HG03354 (cell line): ENCODE data around the gene IFI27L1.

Experiments used
- ATAC-seq: cut with Tn5 transposase; IDR thresholded peaks from one replicate; pipeline ENCODE4 v1.9.1; 2021; ENCODE audit warnings: mild to moderate bottlenecking; ENCODE audit not compliant: unreplicated experiment, poor library complexity, severe bottlenecking

The IFI27L1 gene

GRCh38 chr14:94111276-94112095 lies 30.4 kb downstream of the IFI27L1 start:
- ATAC-seq: no peak

DNA sequence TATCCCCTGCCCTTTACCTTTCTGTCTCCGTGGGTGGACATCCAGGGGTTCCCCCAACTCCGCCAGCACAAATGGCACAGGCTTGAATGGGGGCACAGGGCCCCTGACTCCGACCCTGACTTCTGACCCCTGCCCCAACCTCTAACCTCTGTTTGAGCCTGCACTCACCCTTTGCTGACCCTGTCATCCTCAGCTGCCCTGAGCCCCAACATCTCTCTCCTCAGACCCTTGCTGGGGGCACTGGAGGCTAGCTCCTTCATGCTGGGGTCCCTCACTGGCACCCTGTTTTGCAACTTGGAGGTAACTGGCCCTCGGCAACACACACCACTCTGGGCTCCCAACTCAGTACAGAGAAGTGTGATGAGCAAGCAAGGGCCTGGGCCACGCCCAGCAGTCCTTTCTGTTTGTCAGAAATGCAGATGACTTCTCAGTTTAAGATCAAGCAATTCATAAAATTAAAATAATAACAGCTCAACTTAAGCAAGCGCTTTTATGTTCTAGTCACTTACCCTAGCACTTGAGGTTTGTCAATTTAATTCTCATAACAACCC lies 31.5 kb downstream of the IFI27L1 start:
- ATAC-seq: no peak

DNA sequence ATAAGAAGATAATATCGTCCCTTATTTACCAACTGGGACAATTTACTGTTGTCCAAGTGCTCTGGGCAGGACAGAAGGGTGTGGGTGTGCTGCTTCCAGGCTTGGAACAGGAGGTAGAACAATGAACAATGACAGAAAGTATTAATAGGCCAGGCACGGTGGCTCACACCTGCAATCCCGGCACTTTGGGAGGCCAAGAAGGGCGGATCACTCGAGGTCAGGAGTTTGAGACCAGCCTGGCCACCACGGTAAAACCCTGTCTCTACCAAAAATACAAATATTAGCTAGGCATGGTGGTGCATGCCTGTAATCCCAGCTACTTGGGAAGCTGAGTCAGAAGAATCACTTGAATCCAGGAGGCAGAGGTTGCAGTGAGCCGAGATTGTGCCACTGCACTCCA lies 32.0 kb downstream of the IFI27L1 start:
- ATAC-seq: no peak

DNA sequence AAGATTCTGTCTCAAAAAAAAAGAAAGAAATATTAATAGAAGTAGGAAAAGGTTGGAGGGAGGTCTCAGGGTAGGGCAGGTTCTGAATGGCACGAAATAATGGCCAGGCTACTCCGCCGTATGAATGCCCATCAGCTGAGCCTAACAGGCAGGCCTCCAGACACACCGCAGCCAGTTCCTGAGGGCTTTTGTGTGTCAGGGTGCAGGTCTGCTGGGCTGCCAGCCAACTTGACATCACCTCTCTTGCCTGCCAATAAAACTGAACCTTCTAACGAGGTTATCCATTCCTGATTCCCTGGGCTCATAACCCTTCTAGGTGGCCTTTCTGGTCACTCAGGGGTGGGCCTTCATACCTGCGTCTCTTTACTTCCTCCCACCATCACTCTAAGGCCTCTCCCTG lies 32.4 kb downstream of the IFI27L1 start:
- ATAC-seq: no peak

DNA sequence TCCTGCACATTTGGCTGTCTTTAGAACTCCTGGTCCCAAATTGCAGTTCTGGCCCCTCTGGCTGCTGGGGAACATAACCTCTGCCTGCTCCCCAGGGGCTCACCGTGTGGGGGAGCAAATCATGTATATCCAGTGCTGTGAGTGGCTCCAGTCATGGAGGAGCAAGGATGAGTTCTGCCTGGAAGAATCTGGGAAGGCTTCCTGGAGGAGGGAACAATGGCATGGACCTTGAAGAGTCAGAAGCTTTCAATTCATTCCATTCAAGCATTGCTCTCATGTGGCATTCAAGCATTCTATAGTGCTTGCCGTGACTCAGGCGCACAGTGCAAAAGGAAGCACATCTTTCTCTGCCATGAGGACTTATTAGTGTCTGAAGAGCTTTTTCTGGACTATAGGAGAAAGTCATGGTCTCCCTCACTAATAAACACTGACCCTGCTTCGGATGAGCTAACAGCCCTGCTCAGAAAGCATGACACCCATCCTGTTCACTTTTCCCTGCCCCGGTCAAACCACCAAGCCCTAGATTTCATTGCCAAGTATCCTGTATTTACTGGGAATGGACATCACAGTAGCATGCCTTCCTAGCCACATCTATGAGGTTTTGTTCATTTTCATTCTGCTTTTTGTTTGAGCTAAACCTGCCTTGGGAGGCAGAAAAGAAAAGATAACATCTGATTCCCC lies 32.9 kb downstream of the IFI27L1 start:
- no peak for ATAC-seq

- no peak for ATAC-seq
Measured at GRCh38 chr14:94114589-94115057, 33.5 kb downstream of the IFI27L1 start.

DNA sequence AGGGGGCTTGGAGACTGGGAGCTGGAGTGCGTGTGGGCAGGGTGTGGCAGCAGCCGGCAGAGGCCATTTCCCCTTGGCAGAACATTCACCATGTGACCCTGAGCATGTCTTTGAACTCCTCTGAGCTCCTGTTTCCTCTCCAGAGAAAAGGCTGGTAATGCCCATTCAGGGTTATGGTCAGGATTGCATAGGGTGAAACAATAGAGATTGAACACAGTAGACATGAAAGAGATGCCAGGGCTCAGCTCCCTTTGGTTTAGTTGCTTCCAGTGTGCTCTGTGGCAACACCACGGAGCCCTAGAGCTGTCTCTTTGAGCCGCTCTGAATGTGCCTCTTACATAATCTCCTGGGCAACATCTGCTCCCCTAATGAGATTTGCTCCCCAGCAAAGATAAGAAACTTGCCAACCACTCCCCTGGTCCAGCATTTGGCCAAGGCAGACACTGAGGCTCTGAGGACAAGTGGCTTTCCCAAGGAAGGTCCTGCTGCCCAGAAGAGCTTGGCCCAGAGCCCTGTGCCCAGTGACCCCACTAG lies 34.0 kb downstream of the IFI27L1 start:
- no peak for ATAC-seq

- ATAC-seq: no peak
Measured at GRCh38 chr14:94115631-94116030, 34.5 kb downstream of the IFI27L1 start.

DNA sequence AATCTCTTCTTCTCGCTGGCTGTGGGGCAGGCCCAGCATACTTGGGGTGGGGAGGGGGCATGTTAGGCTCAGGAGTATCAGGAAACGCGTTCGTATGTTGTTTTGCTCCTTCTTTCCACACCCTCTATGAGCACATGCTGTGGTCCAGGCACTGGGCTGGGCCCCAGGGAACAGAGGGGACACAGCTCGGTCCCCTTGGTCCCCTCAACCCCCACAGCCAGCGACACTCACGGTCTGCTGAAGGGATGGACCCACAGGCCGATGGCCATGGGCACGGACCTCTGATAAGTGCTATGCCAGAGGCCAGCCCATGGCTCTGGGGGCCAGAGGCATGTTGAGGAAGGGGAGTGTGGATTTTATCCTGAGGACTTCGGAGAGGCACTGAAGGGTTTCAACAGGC lies 35.6 kb downstream of the IFI27L1 start:
- no peak for ATAC-seq

DNA sequence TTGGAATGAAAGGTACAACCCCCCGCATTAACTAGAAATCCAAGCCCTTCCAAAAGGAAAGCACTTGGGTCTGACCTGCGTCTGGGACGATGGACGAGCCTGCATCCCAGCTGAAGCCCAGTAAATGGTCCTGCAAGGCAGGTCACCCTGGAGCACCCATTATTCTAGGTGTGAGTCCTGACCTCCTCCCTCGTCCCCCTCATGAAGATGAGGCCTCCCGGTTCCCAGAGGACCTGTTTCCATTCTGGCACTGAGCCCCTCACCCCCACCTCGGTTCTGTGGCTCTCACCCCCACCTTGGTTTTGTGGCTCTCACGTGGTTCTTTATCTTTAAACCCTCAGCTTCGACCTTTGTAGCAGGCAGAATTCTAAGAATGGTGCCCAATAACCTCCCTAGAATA lies 36.7 kb downstream of the IFI27L1 start:
- ATAC-seq: no peak

DNA sequence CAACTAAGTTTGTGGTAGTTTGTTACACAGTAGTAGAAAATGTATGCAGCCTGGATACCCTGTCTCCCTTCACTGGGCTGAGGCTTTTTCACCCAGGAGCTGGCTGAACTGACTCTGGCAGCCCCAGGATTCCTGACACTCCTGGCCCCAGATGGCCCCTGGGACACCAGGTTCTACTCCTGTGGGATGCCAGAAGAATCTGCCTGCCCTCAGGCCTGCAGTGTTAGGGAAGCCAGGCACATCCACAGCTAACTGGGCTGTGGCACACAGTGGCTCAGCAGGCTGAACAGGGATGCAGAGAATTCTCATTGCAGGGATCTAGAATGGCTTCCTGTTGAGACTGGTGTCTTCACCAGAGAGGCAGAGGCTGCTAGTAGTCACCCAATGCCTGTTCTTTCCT lies 38.0 kb downstream of the IFI27L1 start:
- ATAC-seq: no peak

DNA sequence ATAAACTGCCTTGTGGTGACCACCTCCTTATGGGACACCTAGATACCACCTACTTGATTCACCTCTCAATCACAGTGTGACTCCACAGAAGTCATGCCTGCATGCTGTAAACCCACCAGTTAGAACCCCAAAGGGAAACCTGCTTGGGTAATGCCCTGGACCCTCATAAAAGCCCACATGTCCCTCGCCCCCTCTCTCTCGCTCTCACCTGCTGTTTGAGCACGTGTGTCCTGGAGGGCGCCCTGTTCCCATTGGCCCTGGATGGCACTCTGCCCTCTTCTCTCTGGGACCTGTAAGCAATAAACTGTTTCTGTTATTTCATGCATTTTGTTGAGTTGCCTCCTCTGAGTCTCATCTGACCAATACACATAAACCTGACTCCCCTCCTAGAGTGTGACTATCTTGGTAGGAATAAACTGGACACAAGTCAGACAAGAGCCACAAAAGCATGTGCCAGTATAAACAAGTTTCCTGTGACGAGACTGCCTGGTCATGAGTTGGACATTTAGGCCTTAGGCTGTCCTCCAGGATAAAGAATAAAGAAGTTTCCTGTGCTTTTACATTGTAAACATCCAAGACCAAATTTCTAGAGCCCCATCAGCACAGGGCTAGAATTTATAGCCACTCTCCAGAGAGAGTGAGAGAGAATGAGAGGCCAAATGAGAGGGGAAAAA lies 39.7 kb downstream of the IFI27L1 start:
- ATAC-seq: no peak

DNA sequence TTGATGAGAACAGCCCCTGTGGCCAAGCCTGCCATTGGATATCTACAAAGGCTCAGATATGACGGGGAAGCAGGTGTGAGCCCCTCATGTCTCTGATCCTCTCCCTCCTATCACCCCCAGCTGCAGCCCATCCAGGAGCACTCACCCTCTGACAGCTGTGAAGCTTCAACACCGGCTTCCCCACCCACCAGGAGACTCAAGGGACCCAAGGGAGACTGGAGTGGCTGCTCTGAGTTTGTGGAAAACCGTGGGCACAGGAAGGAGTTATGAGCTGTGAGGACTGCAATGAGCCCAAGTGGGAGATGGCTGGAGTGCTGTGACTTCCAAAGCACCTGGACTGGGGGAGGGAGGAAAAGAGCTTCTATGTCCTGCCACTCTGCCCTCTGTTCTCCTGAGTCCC lies 40.4 kb downstream of the IFI27L1 start:
- no peak for ATAC-seq

GRCh38 chr14:94122438-94122837 lies 41.3 kb downstream of the IFI27L1 start:
- ATAC-seq: no peak

- ATAC-seq: no peak
Measured at GRCh38 chr14:94123296-94123695, 42.2 kb downstream of the IFI27L1 start.

DNA sequence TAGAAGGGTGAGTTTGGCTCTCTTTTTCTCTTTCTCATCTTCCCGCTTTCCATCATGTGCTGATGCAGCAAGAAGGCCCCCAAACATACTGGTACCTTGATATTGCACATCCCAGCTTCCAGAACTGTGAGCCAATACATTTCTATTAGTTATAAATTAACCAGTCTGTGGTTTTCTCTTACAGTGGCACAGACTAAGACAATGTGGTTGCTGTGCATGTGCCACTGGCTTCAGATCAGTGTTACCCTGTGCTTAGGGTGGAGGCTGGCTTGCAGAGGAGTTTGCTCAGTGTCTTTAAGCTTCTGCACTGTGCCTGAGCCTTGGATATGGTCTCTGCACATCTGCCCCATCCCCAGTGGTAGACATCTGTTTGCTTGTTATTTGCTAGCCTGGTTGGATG lies 42.8 kb downstream of the IFI27L1 start:
- no peak for ATAC-seq

DNA sequence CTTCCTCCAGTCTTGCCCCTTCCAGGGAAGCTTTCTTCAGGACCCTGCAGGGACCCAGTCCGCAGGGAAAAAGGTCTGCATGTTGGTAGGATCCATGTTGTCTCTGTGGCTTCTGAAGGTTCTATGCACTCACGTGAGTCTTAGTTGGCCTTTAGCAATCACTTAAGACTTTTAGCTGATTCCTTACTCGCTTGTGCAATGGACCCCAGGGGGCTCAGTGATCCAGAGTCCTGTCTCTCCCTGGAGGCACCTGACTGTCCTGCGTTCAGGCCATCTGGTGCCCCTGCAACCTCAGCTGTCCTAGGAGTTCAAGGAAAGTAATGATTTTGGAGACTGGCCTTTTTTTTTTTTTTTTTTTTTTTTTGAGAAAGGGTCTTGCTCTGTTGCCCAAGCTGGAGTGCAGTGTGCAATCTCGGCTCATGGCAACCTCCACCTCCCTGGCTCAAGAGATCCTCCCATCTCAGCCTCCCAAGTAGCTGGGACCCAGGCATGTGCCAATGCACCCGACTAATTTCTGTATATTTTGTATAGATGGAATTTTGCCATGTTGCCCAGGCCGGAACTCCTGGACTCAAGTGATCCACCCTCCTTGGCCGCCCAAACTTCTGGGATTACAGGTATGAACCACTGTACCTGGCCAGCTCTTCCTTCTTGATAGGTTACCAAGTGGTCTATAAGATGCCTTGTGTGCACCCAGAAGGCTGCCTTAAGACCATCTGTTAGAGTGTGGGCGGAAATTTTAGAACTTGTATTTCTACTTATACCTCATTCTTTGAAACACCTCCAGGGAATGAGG lies 43.7 kb downstream of the IFI27L1 start:
- ATAC-seq: no peak

DNA sequence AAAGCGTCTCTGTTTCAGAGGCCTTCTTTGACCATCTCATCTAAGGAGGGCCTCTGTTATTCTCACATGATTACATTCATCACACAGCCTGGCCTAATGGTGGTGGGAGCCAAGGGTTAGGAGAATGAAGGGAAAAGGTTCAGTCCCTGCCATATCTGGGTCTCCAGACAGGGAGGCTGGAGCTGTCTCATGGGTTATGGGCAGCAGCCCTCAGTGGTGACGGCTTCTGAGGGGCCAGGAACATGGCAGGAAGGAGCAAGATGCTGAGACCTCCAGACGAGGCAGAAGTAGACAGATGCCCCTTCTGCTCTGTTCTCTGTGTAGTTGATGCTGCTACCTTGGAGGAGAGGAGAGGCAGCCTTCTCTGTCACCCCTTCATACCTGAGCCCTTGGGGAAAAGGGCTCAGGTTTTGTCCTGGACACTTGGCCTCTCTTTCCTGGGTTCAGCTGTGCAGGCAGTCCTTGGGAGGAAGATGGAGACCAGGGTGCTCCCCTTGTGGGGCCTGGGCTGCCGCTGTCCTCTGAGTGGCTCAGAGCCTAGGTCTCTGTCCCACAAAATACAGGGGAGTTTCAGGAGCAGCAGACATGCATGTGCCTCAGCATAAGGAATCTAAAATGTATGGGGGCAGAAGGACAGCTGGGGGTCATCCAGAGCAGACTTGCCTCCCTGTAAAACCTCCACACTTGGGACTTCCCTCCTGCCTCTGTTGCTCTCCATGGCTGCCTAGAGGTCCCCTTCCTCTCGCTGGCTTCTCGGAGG lies 44.7 kb downstream of the IFI27L1 start:
- ATAC-seq: no peak

- ATAC-seq: no peak
Measured at GRCh38 chr14:94126419-94126677, 45.2 kb downstream of the IFI27L1 start.
